GM03348 (cell line): ENCODE measurements around the gene CCDC179.

Source experiments
- DNase-seq: peaks from one replicate; pipeline ENCODE4 v3.0.0; 2012; ENCODE audit warnings: low spot score

Gene CCDC179

GRCh38 chr11:22807855-22808570, 52.3 kb downstream of the CCDC179 start:
- DNase-seq: no peak

GRCh38 chr11:22807391-22807790, 52.9 kb downstream of the CCDC179 start:
- no peak for DNase-seq

GRCh38 chr11:22802861-22803260, 57.4 kb downstream of the CCDC179 start:
- no peak for DNase-seq

GRCh38 chr11:22800482-22800881, 59.8 kb downstream of the CCDC179 start:
- DNase-seq: no peak

- DNase-seq: no peak
Observed at GRCh38 chr11:22798901-22799300, 61.4 kb downstream of the CCDC179 start.

GRCh38 chr11:22797047-22797446, 63.2 kb downstream of the CCDC179 start:
- DNase-seq: no peak
